GM19035 (cell line): ENCODE measurements around the gene KIF26B.

ENCODE experiments used
- ATAC-seq: cut with Tn5 transposase; IDR thresholded peaks from one replicate; pipeline ENCODE4 v1.9.1; 2021; ENCODE audit not compliant: unreplicated experiment

The KIF26B gene

DNA sequence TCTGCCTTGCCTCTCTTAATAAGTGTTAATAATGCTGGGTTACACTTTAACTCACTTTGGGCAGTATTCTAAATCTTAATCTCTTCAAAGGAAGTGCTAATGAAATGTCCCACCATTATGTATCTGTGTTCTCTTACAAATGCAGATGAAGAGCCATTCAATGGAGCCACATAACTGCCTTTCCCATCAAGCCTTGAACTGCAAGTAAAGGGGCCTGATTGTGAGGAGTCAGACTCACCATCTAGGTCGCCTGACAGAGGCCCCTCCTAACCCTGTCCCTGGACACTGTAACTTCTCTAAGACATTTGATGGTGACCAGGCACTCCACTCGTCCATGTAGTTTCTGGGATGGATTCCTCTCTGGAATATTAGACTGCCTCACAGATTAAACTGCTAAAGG lies 329.4 kb downstream of the KIF26B start:
- no peak for ATAC-seq

DNA sequence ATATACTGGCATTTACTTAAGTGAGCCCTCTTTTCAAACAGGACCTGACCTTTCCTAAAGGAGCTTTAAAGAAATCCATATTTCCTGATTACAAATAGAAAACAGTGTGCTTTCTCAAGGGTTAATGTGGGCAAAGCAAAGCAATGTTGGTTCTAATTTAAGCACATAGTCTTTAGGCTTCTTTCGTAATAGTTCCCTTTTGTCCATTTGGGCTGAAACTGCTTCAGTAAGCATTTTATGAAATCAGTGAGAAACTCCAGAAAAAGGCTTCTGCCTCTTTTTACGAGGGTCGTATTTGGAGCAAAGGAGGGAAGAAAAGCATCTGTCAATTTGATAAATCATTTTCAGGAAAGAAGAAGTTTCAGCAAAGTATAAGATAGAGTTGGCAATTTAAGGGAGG lies 331.2 kb downstream of the KIF26B start:
- ATAC-seq, result no peak

DNA sequence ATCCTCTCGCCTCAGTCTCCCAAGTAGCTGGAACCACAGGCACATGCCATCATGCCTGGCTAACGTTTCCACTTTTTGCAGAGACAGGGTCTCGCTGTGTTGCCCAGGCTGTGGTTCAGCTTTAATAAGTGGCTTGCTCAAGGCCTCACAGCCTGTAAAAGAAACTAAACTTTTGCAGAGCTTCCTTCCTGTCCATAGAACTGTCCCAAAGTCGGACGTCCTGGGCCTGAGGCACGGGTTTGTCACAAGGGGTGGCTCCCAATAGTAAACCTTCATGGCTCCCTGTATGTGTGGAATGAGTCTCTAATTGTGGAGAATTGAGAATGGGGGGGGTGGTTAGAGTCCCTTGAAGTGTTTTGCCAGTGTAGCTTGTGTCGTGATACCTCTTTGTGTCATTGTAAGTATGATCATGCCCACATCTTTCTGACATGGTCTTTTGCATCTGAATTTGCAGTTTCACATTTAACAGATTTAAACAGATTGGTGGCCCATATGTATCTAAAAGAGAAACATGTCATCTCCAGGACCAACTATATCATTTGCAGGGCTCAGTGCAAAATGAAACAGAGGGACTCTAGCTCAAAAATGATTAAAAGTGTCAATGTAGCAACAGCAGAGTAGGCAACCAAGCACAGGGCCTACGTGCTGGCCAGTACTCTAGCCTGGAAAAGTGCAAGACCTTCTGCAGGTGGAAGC lies 332.1 kb downstream of the KIF26B start:
- no peak for ATAC-seq

DNA sequence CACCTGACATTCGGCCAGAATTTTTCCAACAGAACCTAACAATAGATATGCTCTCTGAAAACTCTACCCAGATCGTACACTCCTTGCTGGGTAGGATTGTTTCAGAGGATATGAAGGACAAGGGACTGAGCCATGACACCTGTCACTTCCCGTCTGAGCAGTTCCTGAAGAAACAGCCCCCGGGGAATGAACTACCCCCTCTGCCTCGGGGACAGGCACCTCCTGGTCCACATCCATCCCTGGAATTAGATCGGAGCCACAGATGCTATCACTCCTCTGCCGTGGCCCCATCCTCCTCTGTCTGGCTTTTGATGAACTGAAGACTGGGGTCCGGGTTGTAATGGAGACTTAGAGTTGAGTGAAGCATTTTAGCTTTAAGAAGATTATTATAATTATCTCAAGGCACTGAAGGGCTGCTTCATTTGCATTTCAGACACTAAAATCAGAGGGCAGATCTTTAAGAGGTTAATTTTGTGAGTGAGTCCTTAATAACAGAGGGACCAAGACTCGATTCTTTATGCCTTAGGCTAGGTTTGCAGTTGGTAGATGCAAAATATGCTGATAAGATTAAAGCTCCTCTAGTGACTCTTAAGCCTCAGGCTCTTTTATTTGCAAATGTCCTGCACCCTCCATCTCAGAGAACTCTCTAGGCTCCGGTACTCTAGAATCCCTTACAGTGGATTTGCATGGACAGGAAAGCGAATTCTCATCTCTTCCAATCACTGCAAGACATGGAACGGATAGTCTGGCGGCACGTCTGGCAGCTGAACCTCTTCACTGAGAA lies 333.8 kb downstream of the KIF26B start:
- ATAC-seq, result no peak

- ATAC-seq, result no peak
Measured at GRCh38 chr1:245489838-245490237, 335.1 kb downstream of the KIF26B start.

- no peak for ATAC-seq
Measured at GRCh38 chr1:245493029-245493428, 338.2 kb downstream of the KIF26B start.

GRCh38 chr1:245495681-245496080 lies 340.9 kb downstream of the KIF26B start:
- ATAC-seq, result no peak

DNA sequence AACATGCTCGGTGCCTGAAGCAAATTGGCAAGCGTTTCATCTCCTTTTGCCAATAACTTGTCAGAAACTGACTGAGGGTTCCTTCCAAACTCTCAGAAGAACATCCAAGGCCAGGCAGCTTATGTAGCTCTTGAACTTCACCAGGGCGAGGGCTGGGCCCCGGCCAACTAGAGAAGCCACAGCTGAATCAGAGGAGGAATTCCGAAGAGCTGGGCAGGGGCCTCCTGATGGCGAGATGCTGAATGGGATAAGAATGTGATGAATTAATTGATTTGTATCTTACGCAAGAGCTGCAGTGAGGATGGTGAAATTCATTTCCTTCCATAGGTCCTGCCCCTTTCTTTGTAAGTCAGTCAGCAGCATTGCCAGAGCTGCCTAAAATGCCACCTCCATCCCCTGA lies 345.8 kb downstream of the KIF26B start:
- ATAC-seq, result no peak

- no peak for ATAC-seq
Measured at GRCh38 chr1:245501633-245502032, 346.8 kb downstream of the KIF26B start.

DNA sequence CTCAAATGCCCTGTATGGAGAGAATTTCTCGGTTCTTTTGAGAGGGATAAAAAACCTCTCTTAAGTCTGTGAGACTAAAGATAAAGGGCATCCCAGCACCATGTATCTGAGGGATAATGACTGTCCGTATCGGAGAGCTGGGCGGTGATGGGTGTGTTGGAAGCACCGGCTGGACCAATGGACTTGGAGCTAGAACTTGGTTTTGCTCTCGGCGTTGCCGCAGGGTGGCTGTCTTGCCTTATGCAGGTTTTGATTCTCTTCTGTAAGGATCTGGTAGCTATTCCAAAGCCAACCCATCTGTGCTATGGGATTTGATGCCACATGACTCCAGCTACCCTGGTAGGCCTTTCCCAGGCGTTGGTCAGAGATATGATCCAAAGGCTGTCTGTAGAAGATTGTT lies 348.8 kb downstream of the KIF26B start:
- no peak for ATAC-seq

DNA sequence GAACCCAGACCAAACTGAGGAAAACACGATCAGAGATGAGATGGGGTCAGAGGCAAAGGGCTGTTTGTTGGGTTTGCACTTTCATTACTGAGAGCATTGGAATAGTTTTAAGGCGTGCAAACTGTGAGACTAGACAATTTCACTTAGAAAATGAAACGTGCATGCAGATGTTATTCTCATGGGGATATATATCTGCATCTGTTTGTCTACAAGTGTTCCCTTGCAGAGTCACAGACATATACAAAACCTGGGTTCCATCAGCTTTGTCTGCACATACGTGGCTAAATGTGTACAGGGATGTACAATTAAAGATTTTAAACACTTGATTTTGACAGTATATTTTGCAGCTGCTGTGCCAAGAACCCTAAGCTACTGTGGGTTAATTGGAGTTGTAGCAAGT lies 355.4 kb downstream of the KIF26B start:
- no peak for ATAC-seq

GRCh38 chr1:245512181-245512888 lies 357.6 kb downstream of the KIF26B start:
- ATAC-seq, result no peak

DNA sequence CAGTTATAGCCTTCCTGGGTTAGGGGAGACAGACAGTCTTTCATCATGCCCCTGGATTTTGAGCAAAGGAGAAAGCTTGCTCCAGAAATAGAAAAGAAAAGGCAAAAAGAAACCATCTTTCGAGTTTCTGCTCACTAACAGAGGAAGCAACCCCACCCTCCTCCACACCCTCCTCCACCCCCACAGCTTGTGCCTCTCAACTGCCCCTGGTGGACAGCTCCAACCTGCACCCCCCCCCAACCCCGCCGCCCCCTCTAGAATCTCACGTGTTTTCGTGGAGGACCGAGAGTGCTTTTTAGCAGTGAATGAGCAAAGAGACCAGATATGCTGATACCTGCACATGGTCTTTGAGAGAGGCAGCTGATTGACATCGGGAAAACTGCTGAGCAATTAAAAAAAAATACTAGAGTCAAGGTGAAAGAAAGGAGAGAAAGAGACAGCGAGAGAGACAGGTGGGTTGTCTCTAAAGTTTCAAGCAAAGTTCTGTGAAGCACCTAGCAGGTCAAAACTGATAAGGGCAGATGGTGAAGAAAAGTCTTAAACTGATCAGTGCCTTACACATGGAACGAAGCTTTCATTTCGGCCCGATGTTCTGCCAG lies 358.3 kb downstream of the KIF26B start:
- ATAC-seq, result no peak

DNA sequence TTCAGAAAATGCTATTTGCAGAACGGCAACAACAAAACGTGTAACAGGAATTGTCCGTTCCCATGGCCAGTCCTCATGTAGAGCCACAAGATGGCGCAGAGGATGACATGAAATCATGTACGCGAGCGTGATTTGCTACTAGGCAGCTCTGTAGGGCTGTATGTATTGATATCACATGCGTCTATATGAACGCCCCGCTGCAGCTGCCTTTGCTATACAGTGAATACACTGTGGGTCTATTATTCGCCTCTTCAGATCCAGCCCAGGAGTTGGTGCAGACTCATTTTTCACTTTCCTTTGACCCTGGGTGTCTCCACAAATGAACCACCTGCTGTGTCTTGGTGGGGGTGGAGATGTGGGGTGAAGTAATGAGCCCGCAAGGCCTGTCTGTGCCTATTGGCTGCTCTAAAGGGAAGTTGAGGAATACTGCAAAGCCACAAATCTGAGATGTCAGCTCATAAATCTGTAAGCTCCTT lies 361.5 kb downstream of the KIF26B start:
- no peak for ATAC-seq

- ATAC-seq, result no peak
Measured at GRCh38 chr1:245520611-245521010, 365.8 kb downstream of the KIF26B start.

DNA sequence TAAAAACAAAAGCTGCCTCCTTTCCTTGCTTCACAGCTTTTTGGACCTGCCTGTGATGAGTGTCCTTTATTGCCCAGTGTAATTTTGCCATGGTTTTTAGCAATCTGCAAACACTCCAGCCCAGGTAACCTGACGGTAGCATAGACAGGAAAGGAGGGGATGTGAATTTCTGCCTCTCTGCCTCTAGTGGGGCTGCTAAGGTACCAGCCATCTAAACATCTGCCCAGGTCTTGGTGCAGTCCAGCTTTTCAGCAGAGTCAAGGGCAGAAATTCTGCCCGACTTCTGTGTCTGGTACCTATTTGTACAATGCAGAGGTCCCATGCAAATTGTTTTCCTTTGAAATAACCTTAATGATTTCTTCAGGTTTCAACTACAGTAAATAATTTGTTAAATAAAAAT lies 371.4 kb downstream of the KIF26B start:
- ATAC-seq, result no peak

- no peak for ATAC-seq
Measured at GRCh38 chr1:245528258-245528635, 373.5 kb downstream of the KIF26B start.

DNA sequence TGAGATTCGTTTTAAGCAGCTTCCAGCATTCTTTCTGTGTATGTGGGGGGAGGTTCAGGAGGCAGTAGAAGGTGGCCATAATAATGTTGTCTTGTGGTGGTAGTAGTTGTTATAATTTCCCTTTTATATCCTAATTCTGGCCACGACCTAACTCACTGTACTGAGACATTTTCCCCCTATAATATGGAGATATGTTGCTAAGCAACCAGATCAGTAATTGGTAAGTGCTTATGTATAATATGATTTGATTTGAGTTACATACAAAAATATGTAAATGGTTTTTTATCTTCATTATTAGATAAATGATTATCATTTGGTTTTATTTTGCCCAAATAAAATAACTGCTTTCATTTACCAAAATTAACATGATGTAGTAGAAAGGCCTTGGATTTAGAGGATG lies 376.2 kb downstream of the KIF26B start:
- ATAC-seq, result no peak

DNA sequence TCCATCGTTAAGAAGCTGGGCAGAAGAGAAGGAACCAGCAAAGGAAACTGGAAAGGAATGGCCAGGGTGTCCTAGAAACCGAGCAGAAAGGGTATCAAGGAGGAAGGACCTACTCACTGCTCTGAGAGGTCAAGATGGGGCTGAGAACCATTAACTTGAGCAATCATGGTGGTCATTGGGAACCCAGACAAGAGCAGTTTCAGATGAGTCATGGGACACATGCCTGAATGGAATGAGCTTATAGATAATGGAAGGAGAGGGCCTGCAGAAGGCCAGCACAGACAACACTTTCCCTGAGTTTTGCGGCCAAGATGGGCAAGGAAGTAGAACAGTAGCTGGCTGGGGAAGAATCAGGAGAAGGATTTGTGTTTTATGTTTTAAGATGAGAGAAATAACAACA lies 383.2 kb downstream of the KIF26B start:
- no peak for ATAC-seq

DNA sequence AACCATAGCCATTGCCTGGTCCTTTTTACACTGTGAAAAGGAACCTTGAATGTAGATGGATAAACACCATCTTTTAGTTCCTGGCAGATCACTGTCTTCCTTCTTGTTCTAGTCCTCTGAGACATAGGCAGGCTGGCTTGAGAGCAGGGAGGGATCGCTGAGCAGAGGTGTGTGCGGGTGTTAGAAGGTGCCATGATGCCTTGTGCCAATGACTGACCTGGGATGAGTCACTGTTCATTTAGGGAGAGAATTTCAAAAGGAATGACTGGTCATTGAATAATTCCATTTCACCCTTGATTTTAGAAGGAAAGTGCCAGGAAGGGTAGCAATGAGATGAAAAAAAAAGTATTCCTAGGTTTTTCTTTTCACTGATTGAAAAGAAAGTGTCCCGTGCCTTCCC lies 383.9 kb downstream of the KIF26B start:
- no peak for ATAC-seq

GRCh38 chr1:245541369-245541768 lies 386.6 kb downstream of the KIF26B start:
- ATAC-seq, result no peak

DNA sequence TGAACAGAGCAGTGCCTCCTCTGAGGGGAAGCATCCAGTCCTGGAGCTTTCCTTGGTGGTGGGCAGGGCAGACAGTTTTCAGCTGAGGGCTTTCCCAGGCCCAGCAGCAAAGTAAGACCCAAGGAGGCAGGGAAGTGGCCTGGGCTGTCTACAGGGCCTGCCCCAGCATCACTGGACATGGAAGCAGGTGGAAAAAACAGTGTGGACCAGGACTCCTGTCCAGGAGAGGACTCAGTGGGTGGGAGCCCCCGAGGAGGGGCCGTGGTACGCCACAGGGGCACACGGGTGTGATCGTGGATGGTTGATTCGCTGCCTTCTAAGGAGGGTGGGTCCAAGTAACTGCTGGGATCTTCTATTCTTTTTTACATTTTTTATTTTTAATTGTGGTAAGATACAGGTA lies 387.6 kb downstream of the KIF26B start:
- ATAC-seq, result no peak
